Panc1 (cell line): ENCODE results near the gene SETD5. TPM values are rescaled to one million over a fixed set of nuclear protein-coding genes. Genes with fewer than 3 reads are reported as not detected.

ENCODE experiments used
- ATAC-seq: fragments of 200-7000 bp; cut with Tn5 transposase; 2 replicates; pipeline ENCODE4 v1.9.1; 2020; ENCODE audit warnings: mild to moderate bottlenecking, moderate library complexity
- Bru-seq: library from RNA; stranded (reverse); fragments of 400-500 nt; gene quantifications from one replicate; lab custom pipeline; 2021; lab: Mats Ljungman, UMichigan
- BruChase-seq, 2 experiments: library from RNA; stranded (reverse); fragments of 400-500 nt; gene quantifications; one replicate each; lab custom pipeline; 2021; lab: Mats Ljungman, UMichigan
- BruUV-seq: library from RNA; stranded (reverse); fragments of 400-500 nt; replicated peaks from 2 replicates; lab custom pipeline; 2021; lab: Mats Ljungman, UMichigan
- CTCF ChIA-PET: fragments of 300-600 bp; sonication (Branson Sonifier 250); formaldehyde crosslinking; loops from one replicate; lab custom pipeline; 2022; ENCODE audit warnings: antibody characterized with exemption; lab: Charles Lee
- POLR2A ChIA-PET: fragments of 300-600 bp; sonication (Branson Sonifier 250); formaldehyde crosslinking; loops from one replicate; lab custom pipeline; 2022; ENCODE audit warnings: antibody characterized with exemption; lab: Charles Lee
- DNase-seq: peaks from one replicate; pipeline ENCODE4 v3.0.0-alpha.2; 2010; ENCODE audit warnings: low read depth, low spot score
- H3K27ac ChIP-seq: 2 replicates; pipeline ENCODE4 v1.5.1; 2011; ENCODE audit warnings: mild to moderate bottlenecking, low read length, inconsistent platforms
- H3K27me3 ChIP-seq: fragments of 200-500 bp; sonication (Bioruptor generic); 2 replicates; pipeline ENCODE4 v1.6.0; 2014; ENCODE audit warnings: low read length, inconsistent platforms; ENCODE audit not compliant: control insufficient read depth, insufficient read depth
- H3K36me3 ChIP-seq: fragments of 200-500 bp; sonication (Bioruptor generic); 2 replicates; pipeline ENCODE4 v1.5.1; 2014; ENCODE audit warnings: inconsistent platforms, mild to moderate bottlenecking, low read length, moderate library complexity; ENCODE audit not compliant: control insufficient read depth, insufficient read depth
- H3K4me1 ChIP-seq: 2 replicates; pipeline ENCODE4 v1.5.1; 2011; ENCODE audit warnings: inconsistent platforms, mild to moderate bottlenecking, low read length, moderate library complexity; ENCODE audit not compliant: control insufficient read depth, insufficient read depth
- H3K4me3 ChIP-seq, 2 experiments: 2 replicates each; pipeline ENCODE4 v1.5.1; 2011 to 2012; ENCODE audit warnings: low read depth in 2 of 2, low read length in 2 of 2, mild to moderate bottlenecking in 2 of 2, inconsistent platforms in 1 of 2, moderate library complexity in 1 of 2
- H3K9me3 ChIP-seq: fragments of 200-500 bp; sonication (Bioruptor generic); 2 replicates; pipeline ENCODE4 v1.5.1; 2014; ENCODE audit warnings: low read depth, mild to moderate bottlenecking, inconsistent platforms, low read length, moderate library complexity; ENCODE audit not compliant: control insufficient read depth, insufficient read depth
- POLR2AphosphoS5 ChIP-seq: IDR thresholded peaks from 2 replicates; pipeline ENCODE4 v1.6.1; 2012; ENCODE audit warnings: mild to moderate bottlenecking, low read depth, low read length, moderate library complexity
- SIN3A ChIP-seq: IDR thresholded peaks from 2 replicates; pipeline ENCODE4 v1.6.1; 2012; ENCODE audit warnings: low read depth, mild to moderate bottlenecking, low read length, moderate library complexity, borderline replicate concordance; ENCODE audit not compliant: insufficient read depth
- TCF7L2 ChIP-seq: IDR thresholded peaks from 2 replicates; pipeline ENCODE4 v1.6.1; 2011; ENCODE audit warnings: mild to moderate bottlenecking, low read depth, low read length, inconsistent platforms
- in situ Hi-C: cut with HindIII; loops from 2 replicates; pipeline ENCODE4 v1.10.0; 2016; ENCODE audit warnings: low sequenced_read_pairs, low pct_unique_long_range_greater_than_20kb
- intact Hi-C: fragments of 100-400 bp; cut with micrococcal nuclease; formaldehyde crosslinking; loops from one replicate; pipeline ENCODE4 v1.10.0; 2022; ENCODE audit not compliant: unreplicated experiment
- long read RNA-seq: library from polyadenylated mRNA; unstranded; transcript quantifications from one replicate; pipeline ENCODE4 v2.0.0, GENCODE V29; 2021; ENCODE audit not compliant: unreplicated experiment
- polyA plus RNA-seq: library from polyadenylated mRNA; unstranded; fragments of >200 nt; gene quantifications from one replicate; pipeline ENCODE4 v1.2.1, GENCODE V29; 2012; ENCODE audit warnings: missing spikeins; ENCODE audit not compliant: insufficient read length
- total RNA-seq: library from RNA; stranded (reverse); gene quantifications from one replicate; pipeline ENCODE4 v1.2.1, GENCODE V29; 2021; ENCODE audit not compliant: unreplicated experiment
- TF ChIP-seq, protein P1 (sequence below): fragments of 450-650 bp; IDR thresholded peaks from 2 replicates; pipeline ENCODE4 v1.5.1; 2017; ENCODE audit warnings: mild to moderate bottlenecking
- TF ChIP-seq, protein P2 (sequence below), 2 experiments: IDR thresholded peaks; 2 replicates each; pipeline ENCODE4 v1.6.1; 2011 to 2012; ENCODE audit warnings: low read depth in 2 of 2, control low read depth in 1 of 2, low read length in 1 of 2, mild to moderate bottlenecking in 1 of 2, moderate library complexity in 1 of 2; ENCODE audit not compliant: insufficient read depth in 1 of 2

SETD5 gene, protein sequence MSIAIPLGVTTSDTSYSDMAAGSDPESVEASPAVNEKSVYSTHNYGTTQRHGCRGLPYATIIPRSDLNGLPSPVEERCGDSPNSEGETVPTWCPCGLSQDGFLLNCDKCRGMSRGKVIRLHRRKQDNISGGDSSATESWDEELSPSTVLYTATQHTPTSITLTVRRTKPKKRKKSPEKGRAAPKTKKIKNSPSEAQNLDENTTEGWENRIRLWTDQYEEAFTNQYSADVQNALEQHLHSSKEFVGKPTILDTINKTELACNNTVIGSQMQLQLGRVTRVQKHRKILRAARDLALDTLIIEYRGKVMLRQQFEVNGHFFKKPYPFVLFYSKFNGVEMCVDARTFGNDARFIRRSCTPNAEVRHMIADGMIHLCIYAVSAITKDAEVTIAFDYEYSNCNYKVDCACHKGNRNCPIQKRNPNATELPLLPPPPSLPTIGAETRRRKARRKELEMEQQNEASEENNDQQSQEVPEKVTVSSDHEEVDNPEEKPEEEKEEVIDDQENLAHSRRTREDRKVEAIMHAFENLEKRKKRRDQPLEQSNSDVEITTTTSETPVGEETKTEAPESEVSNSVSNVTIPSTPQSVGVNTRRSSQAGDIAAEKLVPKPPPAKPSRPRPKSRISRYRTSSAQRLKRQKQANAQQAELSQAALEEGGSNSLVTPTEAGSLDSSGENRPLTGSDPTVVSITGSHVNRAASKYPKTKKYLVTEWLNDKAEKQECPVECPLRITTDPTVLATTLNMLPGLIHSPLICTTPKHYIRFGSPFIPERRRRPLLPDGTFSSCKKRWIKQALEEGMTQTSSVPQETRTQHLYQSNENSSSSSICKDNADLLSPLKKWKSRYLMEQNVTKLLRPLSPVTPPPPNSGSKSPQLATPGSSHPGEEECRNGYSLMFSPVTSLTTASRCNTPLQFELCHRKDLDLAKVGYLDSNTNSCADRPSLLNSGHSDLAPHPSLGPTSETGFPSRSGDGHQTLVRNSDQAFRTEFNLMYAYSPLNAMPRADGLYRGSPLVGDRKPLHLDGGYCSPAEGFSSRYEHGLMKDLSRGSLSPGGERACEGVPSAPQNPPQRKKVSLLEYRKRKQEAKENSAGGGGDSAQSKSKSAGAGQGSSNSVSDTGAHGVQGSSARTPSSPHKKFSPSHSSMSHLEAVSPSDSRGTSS (N-terminal part only)
- total RNA-seq (69.4 TPM), Bru-seq, nascent RNA (percentile 96 among the genes with signal in this experiment), BruChase-seq, experiment 1, labeled RNA remaining after a 2-hour chase (percentile 91 among the genes with signal in this experiment), BruChase-seq, experiment 2, labeled RNA remaining after a 6-hour chase (percentile 86 among the genes with signal in this experiment)
- polyA plus RNA-seq: 34.1 TPM
- long read RNA-seq, partial matches to known transcripts: 18 of 31 reads
- long read RNA-seq, other reads (novel, unspliced or antisense): 12 of 31 reads

DNA sequence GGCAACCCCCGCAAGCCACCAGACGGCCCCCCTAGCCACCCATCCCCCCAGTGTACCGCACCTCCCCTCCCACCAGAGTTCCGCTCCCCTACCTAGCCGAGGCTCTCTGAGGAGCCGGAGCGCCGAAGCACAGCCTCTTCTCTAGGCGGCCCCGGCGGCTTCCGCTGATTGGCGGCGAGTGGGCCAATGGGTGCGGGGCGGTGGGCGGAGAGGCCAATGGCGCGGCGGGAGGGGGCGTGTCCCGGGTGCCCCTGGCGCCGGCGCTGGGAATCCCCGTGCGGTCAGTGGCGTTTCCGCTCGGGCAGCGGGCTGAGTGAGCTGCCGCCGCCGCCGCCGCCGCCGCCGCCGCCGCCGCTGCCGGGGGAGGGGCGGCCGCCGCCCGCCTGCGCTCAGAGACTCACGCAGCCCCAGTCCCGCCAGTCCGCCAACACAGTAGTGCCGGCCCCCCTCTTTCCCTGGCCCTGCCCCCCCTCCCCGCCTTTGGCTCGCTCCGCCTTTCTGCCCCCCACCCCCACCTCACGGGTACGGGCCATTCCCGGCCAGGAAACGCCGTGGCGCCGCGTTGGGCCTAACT is at the start of gene SETD5:
Gene SETD5, plus strand, starts transcription at position 284 of the 574 bp plus-strand sequence. CDS start 31,324 bp downstream, outside the sequence.
- Histone ChIP-seq H3K36me3 (peaks cover 16% of the 10 kb centered on the region), H3K27me3 (no peaks in the 10 kb centered on the region), H3K9me3 (no peaks in the 10 kb centered on the region), H3K4me1 (peaks cover 39% of the 10 kb centered on the region), H3K4me3 (peak within 1 kb of the TSS; percentile 82 to 94), H3K27ac (peak within 1 kb of the TSS; percentile 98)
- in situ Hi-C loops: no loop called here
- POLR2A ChIA-PET: interaction anchor here (0.8 to 1.1 kb wide), 4 partner anchors 19 to 843 kb away, joined by 3 to 4 read pairs (median 3); no protein-coding TSS in a partner anchor
- DNase-seq: no peak
- intact Hi-C loops: no loop called here
- no peak for TF ChIP-seq TCF7L2
- TF ChIP-seq, protein P1, sequence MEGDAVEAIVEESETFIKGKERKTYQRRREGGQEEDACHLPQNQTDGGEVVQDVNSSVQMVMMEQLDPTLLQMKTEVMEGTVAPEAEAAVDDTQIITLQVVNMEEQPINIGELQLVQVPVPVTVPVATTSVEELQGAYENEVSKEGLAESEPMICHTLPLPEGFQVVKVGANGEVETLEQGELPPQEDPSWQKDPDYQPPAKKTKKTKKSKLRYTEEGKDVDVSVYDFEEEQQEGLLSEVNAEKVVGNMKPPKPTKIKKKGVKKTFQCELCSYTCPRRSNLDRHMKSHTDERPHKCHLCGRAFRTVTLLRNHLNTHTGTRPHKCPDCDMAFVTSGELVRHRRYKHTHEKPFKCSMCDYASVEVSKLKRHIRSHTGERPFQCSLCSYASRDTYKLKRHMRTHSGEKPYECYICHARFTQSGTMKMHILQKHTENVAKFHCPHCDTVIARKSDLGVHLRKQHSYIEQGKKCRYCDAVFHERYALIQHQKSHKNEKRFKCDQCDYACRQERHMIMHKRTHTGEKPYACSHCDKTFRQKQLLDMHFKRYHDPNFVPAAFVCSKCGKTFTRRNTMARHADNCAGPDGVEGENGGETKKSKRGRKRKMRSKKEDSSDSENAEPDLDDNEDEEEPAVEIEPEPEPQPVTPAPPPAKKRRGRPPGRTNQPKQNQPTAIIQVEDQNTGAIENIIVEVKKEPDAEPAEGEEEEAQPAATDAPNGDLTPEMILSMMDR: no peak
- peak; percentile 88 for TF ChIP-seq POLR2AphosphoS5
- BruUV-seq: no TSS peak
- ATAC-seq: peak; percentile 79
- CTCF ChIA-PET: interaction anchor here (0.7 kb wide), 2 partner anchors 11 to 459 kb away, joined by 9 to 12 read pairs; no protein-coding TSS in a partner anchor

DNA sequence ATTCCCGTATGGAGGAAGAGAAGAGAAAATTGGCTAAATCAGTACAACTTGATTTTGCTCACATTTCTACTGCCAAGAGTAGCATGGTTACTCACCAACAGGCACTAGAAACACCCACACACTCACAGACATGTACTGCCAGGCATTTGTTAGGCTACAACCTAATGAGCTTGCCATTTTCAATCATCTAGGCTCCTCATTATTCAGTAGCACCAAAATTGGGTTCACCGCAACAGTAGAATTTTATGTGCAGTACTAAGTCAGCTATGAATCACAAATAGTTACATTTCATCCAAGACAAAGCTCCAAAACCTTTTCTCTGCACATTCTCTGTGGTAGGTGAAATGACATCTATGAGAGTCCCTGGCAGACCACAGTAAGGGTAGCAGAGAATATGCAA is 49.5 kb upstream of the SETD5 start:
- Histone ChIP-seq H3K9me3 (no peaks in the 10 kb centered on the region), H3K4me1 (no peaks in the 10 kb centered on the region; the same call in 1 of the 2 replicates), H3K4me3 (no peak overlapping the region), H3K27ac (no peak overlapping the region), H3K27me3 (no peaks in the 10 kb centered on the region), H3K36me3 (no peaks in the 10 kb centered on the region)
- CTCF ChIA-PET: no interaction called here
- no peak for DNase-seq
- no TSS peak for BruUV-seq
- intact Hi-C loops: no loop called here
- POLR2A ChIA-PET: no interaction called here
- in situ Hi-C loops: no loop called here
- no peak for ATAC-seq
- TF ChIP-seq, protein P2, sequence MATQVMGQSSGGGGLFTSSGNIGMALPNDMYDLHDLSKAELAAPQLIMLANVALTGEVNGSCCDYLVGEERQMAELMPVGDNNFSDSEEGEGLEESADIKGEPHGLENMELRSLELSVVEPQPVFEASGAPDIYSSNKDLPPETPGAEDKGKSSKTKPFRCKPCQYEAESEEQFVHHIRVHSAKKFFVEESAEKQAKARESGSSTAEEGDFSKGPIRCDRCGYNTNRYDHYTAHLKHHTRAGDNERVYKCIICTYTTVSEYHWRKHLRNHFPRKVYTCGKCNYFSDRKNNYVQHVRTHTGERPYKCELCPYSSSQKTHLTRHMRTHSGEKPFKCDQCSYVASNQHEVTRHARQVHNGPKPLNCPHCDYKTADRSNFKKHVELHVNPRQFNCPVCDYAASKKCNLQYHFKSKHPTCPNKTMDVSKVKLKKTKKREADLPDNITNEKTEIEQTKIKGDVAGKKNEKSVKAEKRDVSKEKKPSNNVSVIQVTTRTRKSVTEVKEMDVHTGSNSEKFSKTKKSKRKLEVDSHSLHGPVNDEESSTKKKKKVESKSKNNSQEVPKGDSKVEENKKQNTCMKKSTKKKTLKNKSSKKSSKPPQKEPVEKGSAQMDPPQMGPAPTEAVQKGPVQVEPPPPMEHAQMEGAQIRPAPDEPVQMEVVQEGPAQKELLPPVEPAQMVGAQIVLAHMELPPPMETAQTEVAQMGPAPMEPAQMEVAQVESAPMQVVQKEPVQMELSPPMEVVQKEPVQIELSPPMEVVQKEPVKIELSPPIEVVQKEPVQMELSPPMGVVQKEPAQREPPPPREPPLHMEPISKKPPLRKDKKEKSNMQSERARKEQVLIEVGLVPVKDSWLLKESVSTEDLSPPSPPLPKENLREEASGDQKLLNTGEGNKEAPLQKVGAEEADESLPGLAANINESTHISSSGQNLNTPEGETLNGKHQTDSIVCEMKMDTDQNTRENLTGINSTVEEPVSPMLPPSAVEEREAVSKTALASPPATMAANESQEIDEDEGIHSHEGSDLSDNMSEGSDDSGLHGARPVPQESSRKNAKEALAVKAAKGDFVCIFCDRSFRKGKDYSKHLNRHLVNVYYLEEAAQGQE (IDR thresholded peaks at IDR 0.05; ENCODE audit: insufficient read depth in 1 of 2, low read depth in 2 of 2, low read length in 1 of 2): no peak
- TF ChIP-seq, protein P1: no peak
- TF ChIP-seq POLR2AphosphoS5 (no peak), SIN3A (no peak), TCF7L2 (no peak)
